Hepatocyte (in vitro differentiated cells): Measurements from ENCODE around the gene MAP3K6. TPM values are rescaled to one million over a fixed set of nuclear protein-coding genes. Genes with fewer than 3 reads are reported as not detected.

Experiments used
- DNase-seq: peaks from one replicate; pipeline ENCODE4 v3.0.0-alpha.2; 2016; ENCODE audit warnings: low spot score
- H2AFZ ChIP-seq: fragments of 200-600 bp; sonication (generic); 2 replicates; pipeline ENCODE4 v1.6.0; 2016; ENCODE audit warnings: antibody characterized with exemption, mild to moderate bottlenecking
- H3K27ac ChIP-seq: fragments of 200-600 bp; sonication (generic); 2 replicates; pipeline ENCODE4 v1.5.1; 2016; ENCODE audit warnings: mild to moderate bottlenecking
- H3K27me3 ChIP-seq: fragments of 200-600 bp; sonication (generic); 2 replicates; pipeline ENCODE4 v1.6.1; 2016
- H3K36me3 ChIP-seq: fragments of 200-600 bp; sonication (generic); replicated peaks from 2 replicates; pipeline ENCODE4 v1.5.1; 2016; ENCODE audit warnings: low read depth; ENCODE audit not compliant: insufficient read depth
- H3K4me1 ChIP-seq: fragments of 200-600 bp; sonication (generic); 2 replicates; pipeline ENCODE4 v1.5.1; 2016; ENCODE audit warnings: mild to moderate bottlenecking, moderate library complexity; ENCODE audit not compliant: insufficient read depth
- H3K4me2 ChIP-seq: fragments of 200-600 bp; sonication (generic); 2 replicates; pipeline ENCODE4 v1.6.0; 2016
- H3K4me3 ChIP-seq: fragments of 200-600 bp; sonication (generic); 2 replicates; pipeline ENCODE4 v1.5.1; 2016; ENCODE audit warnings: mild to moderate bottlenecking
- H3K79me2 ChIP-seq: fragments of 200-600 bp; sonication (generic); 2 replicates; pipeline ENCODE4 v1.6.0; 2017; ENCODE audit warnings: mild to moderate bottlenecking
- H3K9me2 ChIP-seq: fragments of 200-600 bp; sonication (generic); replicated peaks from 2 replicates; pipeline ENCODE4 v1.6.0; 2017; ENCODE audit warnings: mild to moderate bottlenecking; ENCODE audit not compliant: insufficient read depth
- H3K9me3 ChIP-seq: fragments of 200-600 bp; sonication (generic); 2 replicates; pipeline ENCODE4 v1.5.1; 2016; ENCODE audit warnings: low read depth, mild to moderate bottlenecking
- H4K20me1 ChIP-seq: fragments of 200-600 bp; sonication (generic); 2 replicates; pipeline ENCODE4 v1.6.0; 2016; ENCODE audit warnings: mild to moderate bottlenecking; ENCODE audit not compliant: insufficient read depth, poor library complexity, severe bottlenecking
- EZH2 ChIP-seq: fragments of 200-600 bp; sonication (generic); IDR thresholded peaks from 2 replicates; pipeline ENCODE4 v1.6.1; 2016; ENCODE audit warnings: antibody characterized with exemption, mild to moderate bottlenecking, borderline replicate concordance
- EZH2phosphoT487 ChIP-seq: fragments of 200-600 bp; sonication (generic); IDR thresholded peaks from one replicate; pipeline ENCODE4 v1.6.1; 2018; ENCODE audit warnings: antibody characterized with exemption, mild to moderate bottlenecking, low read depth, moderate library complexity; ENCODE audit not compliant: unreplicated experiment, severe bottlenecking
- WGBS: methylation state at CpG from one replicate; pipeline ENCODE4 v1.1.6; 2016; ENCODE audit warnings: low lambda C conversion rate; ENCODE audit errors: missing lambda C conversion rate; 5-methylcytosine and 5-hydroxymethylcytosine counted together
- polyA plus RNA-seq: library from polyadenylated mRNA; unstranded; fragments of >200 nt; fragmentation: Nextera tagmentation; extraction: Ambion mirVana; gene quantifications from 2 replicates; pipeline ENCODE4 v1.2.1, GENCODE V29; 2016
- total RNA-seq: library from RNA; depleted of rRNA; stranded (reverse); fragments of >200 nt; gene quantifications from 2 replicates; pipeline ENCODE4 v1.2.3, GENCODE V29; 2014
- TF ChIP-seq, protein P1 (sequence below): fragments of 200-600 bp; sonication (generic); IDR thresholded peaks from 2 replicates; pipeline ENCODE4 v1.5.1; 2016; ENCODE audit warnings: antibody characterized with exemption, mild to moderate bottlenecking; ENCODE audit not compliant: poor library complexity

Gene MAP3K6
- total and polyA plus RNA-seq, 2 experiments from 2014 or later: 6.3 to 20.4 TPM

DNA sequence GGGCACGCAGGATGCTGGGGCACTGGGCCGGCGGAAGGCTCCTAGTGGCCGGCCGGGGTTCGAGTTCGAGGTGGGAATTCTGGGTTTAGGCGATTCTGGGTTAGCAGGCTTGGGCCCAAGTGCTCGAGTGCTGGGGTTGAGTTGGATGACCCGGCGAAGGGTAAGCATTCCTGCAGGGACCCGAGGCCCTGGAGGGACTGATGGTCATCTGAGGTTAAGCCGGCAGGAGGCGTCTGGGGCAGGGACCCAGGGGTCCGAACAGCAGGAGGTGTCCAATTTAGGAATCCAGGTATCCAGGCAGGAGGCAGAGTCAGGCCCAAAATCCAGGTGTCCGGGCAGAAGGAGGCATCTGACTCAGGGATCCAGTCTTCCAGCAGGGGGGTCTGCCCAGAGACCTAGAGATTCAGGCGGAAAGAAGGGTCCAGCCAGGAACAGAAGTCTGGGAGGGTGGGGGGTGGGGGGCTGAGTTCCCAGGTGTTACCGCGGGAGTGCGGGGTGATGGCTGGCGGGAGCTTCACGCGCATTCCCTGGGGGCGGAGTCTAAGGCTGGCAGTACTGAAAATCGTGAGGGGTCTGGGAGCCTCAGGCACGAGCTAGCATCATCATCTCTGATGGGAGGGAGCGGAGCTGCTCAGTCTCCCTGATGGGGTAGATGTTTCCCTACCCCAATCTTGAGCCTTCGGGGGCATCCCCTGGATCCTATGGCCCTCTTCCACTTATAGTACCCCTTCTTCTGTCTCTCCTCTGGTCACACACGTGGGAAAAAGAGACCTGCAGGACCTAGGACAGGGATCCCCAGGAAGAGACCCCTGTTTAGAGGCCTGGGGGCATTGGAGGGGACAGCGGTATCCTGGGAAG lies 26.2 kb upstream of the MAP3K6 start:
- Histone ChIP-seq H2AFZ (peak overlapping the region; percentile 60), H3K27ac (no peak overlapping the region)

DNA sequence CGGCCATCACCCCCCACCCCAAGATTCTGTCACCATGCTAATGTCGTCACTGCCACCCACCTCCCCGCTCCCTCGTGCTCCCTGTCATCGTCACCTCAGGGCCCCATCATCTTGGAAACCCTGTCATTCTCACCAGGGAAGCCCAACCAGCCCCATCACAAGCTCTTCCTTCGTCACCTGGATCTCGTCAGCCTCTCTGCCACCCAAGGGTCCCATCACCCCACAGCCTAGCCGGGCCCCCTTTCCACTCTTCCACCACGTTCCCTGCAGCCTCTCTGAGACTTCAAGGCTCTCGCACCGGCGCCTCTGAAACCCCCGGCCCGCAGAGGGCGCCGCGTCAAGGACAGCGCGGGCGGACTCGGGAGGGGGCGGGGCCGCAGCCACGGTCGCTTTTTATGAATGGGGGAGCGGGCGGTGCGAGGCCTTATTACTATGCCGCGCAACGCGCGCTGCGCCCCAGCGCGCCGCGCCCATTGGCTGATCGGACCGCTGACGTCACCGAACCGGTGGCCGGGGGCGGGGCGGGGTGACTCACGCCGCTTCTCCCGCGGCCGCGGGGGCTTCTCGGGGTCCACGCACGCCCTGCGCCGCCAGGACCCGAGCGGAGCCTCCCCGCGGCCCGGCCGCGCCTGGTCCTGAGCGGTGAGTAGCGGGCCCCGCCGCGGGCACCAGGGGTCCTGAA lies 25.5 kb upstream of the MAP3K6 start, which contains the start of gene GPR3:
Gene GPR3 (plus strand): TSS at position 527 of the 682 bp plus-strand sequence. CDS start 1,177 bp downstream, outside the sequence.
- Histone ChIP-seq H3K4me1 (peaks cover 8% of the 10 kb centered on the region), H4K20me1 (no peaks in the 10 kb centered on the region), H3K36me3 (no peaks in the 10 kb centered on the region), H3K79me2 (no peaks in the 10 kb centered on the region), H3K9me2 (no peaks in the 10 kb centered on the region), H3K27me3 (no peaks in the 10 kb centered on the region), H2AFZ (peak within 1 kb of the TSS; percentile 60), H3K27ac (no peak within 1 kb of the TSS), H3K4me2 (peak within 1 kb of the TSS; percentile 92), H3K9me3 (no peaks in the 10 kb centered on the region), H3K4me3 (peak within 1 kb of the TSS; percentile 48)
- peak; percentile 97 for DNase-seq
- TF ChIP-seq EZH2phosphoT487 (no peak), EZH2 (no peak)
- TF ChIP-seq, protein P1, sequence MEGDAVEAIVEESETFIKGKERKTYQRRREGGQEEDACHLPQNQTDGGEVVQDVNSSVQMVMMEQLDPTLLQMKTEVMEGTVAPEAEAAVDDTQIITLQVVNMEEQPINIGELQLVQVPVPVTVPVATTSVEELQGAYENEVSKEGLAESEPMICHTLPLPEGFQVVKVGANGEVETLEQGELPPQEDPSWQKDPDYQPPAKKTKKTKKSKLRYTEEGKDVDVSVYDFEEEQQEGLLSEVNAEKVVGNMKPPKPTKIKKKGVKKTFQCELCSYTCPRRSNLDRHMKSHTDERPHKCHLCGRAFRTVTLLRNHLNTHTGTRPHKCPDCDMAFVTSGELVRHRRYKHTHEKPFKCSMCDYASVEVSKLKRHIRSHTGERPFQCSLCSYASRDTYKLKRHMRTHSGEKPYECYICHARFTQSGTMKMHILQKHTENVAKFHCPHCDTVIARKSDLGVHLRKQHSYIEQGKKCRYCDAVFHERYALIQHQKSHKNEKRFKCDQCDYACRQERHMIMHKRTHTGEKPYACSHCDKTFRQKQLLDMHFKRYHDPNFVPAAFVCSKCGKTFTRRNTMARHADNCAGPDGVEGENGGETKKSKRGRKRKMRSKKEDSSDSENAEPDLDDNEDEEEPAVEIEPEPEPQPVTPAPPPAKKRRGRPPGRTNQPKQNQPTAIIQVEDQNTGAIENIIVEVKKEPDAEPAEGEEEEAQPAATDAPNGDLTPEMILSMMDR: peak; percentile 67
- 6% methylated on average over 29 of the region's 69 CpGs for WGBS

More for the DNA sequence above, 26.2 kb upstream of the MAP3K6 start:
- H3K4me2 ChIP-seq: peak overlapping the region; percentile 92
- no peaks in the 10 kb centered on the region for H3K9me2 ChIP-seq
- no peaks in the 10 kb centered on the region for H3K79me2 ChIP-seq
- no peak for DNase-seq
- no peaks in the 10 kb centered on the region for H3K9me3 ChIP-seq
- H3K36me3 ChIP-seq: no peaks in the 10 kb centered on the region
- no peaks in the 10 kb centered on the region for H3K27me3 ChIP-seq
- no peak for TF ChIP-seq EZH2
- TF ChIP-seq, protein P1: peak; percentile 17
- WGBS: 25% methylated on average over 21 of the region's 30 CpGs
- peak overlapping the region; percentile 48 for H3K4me3 ChIP-seq
- peaks cover 8% of the 10 kb centered on the region for H3K4me1 ChIP-seq
- no peaks in the 10 kb centered on the region for H4K20me1 ChIP-seq

DNA sequence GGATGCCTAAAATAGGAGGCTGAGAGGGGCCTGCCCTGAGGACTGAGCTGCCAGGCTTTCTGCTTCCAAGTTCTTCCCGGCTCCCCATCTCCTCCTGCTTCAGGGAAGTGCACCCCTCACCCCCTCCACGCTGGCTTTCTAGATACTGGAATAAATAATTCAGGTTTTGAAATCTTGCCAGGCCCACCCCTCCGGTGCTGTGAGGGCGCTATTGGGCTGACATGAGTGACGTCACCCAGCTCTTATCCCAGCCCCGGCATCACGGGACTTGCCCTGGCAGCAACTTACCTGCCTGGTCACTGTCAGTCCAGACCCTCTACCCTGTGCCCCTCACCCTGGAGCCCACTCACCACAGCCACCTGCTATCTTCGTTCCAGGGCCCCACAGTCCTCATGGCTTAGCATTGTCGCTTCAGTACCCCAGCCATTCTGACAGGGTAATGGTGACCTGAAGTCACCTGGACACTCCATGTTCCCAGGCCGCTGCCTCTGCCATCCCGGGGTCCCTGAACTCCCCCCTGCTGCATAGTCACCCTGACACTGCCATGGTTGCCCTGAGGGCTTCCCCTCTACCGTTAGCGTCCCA lies 24.8 kb upstream of the MAP3K6 start:
- peak; percentile 78 for DNase-seq
- no peaks in the 10 kb centered on the region for H3K9me3 ChIP-seq
- H2AFZ ChIP-seq: peak overlapping the region; percentile 38
- H3K27ac ChIP-seq: no peak overlapping the region
- no peaks in the 10 kb centered on the region for H3K9me2 ChIP-seq
- H4K20me1 ChIP-seq: no peaks in the 10 kb centered on the region
- H3K4me1 ChIP-seq: peaks cover 8% of the 10 kb centered on the region
- WGBS: 24% methylated on average over 12 of the region's 13 CpGs
- no peaks in the 10 kb centered on the region for H3K27me3 ChIP-seq
- H3K79me2 ChIP-seq: no peaks in the 10 kb centered on the region
- TF ChIP-seq EZH2 (no peak), EZH2phosphoT487 (no peak)
- TF ChIP-seq, protein P1: no peak
- H3K4me2 ChIP-seq: peak overlapping the region; percentile 92
- H3K36me3 ChIP-seq: no peaks in the 10 kb centered on the region
- no peak overlapping the region for H3K4me3 ChIP-seq
